GM18498 (cell line): ENCODE measurements around the gene RNF182.
"Not testable (repeated sequence)": the region's sequence is repeated elsewhere in the genome, so short reads cannot be mapped to it uniquely, and the experiment has no call there.

Experiments
- ATAC-seq: cut with Tn5 transposase; IDR thresholded peaks from one replicate; pipeline ENCODE4 v1.9.1; 2021; ENCODE audit warnings: mild to moderate bottlenecking, moderate library complexity; ENCODE audit not compliant: unreplicated experiment

The RNF182 gene, protein sequence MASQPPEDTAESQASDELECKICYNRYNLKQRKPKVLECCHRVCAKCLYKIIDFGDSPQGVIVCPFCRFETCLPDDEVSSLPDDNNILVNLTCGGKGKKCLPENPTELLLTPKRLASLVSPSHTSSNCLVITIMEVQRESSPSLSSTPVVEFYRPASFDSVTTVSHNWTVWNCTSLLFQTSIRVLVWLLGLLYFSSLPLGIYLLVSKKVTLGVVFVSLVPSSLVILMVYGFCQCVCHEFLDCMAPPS

GRCh38 chr6:13924949-13925881 is at the start of gene RNF182:
RNF182 (plus strand) TSS chr6:13924952; CDS start chr6:13977120, 52,168 bp downstream.
- ATAC-seq = no peak

GRCh38 chr6:13877051-13877450 is 47.7 kb upstream of the RNF182 start:
- ATAC-seq = no peak

- not testable (repeated sequence) for ATAC-seq
These were observed 44.6 kb upstream of the RNF182 start for GRCh38 chr6:13880061-13880663.

GRCh38 chr6:13881621-13882165 is 43.1 kb upstream of the RNF182 start:
- ATAC-seq = no peak

DNA sequence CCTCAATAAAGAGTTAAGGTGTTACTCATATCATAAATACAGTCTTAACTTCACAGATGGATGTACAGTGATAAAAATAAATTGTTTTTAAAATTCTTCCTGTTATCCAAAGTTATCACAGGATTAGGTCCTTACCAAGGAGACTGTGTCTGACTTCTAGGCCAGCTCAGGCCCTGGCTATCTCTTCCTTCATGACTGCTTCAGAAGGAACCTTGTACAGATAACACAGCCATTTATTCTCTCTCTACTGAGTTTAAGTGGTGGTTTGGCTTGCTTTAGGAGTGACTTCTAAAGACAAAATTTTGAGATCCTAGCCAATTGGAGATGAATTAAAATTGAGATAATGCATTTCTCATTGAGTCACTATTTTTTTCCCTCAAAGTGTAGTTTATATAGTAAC is 40.8 kb upstream of the RNF182 start:
- no peak for ATAC-seq

- ATAC-seq = no peak
These were observed 40.4 kb upstream of the RNF182 start for GRCh38 chr6:13884397-13884796.

DNA sequence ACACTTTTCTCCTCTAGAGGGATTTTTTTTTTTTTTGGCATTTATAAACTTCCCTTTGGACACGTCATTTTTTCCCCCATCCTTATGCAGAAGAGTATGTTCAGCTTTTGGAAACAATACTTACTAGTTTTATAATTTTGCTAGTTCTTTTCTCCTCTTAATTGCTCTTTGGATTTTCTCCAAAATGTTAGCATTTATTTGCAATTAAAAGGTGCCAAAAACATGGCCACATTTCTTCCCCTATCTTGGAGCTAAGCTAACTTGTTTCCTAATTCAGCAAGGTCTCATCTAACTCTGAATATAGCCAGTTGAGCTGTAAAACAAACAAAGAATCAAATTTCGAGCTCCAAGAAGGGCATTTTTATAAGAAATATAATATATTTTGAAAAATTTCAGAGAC is 39.2 kb upstream of the RNF182 start:
- ATAC-seq = no peak

GRCh38 chr6:13886949-13887348 is 37.8 kb upstream of the RNF182 start:
- ATAC-seq = no peak

DNA sequence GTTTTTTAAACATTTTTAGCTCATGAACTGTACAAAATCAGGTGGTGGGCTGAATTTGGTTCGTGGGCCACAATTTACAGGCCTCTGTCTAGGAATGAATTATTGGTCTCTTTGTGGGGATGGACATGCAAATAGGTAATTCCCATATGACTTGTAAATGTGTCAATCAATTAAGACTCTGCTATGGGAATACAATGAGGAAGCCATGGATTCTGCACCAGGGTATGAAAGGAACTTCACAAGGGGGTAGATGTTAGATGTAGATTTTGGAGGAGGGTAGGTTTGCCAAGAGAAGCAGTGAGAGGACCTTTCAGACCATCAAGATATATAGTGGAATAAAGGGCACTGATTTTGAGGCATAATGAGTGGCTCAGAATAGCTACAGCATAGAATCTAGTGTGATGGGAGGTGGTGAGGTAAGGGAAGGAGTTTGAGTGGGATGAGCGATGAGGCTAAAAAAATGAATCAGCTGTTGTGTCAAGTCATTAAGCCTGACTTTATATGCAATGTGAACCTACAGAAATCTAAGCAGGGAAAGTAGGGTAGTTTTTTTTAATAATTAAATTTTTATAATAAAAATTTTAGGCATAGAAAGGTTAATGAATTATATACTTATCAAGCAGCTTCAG is 32.6 kb upstream of the RNF182 start:
- ATAC-seq = no peak

- no peak for ATAC-seq
These were observed 21.8 kb upstream of the RNF182 start for GRCh38 chr6:13902922-13903321.

DNA sequence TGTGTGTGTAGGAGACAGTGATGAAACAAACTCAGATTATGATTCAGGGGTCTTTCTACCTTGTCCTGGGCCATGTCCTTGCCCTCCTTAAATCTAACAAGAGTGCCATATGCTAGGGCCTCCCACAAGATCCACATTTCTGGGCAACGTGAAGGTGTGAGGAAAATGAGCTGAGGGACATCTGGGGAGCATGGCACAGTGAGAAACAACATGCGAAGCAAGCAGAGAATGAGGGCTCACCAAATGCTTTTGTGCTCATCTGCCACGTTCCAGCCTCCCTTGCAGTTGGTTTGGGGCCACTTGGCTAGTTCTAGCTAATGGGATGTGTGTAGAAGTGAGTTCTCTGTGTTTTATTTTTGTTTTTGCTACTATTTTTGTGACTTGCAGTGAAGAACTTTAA is 21.4 kb upstream of the RNF182 start:
- no peak for ATAC-seq

DNA sequence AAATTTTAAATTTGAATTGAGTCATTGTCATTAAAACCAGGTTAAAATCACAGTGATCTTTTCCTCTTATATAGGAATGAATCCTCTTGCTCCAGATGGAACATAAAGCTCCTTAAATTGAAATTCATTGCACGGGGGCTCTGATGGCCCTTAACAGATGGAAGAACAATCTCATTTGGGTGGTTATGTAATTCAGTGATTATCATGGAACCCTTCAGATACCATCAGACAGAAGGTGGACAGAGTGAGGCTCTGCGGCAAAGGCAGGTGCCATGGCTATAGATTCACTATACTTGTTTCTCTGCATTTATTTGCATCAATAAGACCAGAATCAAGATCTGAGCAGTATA is 17.8 kb upstream of the RNF182 start:
- no peak for ATAC-seq

DNA sequence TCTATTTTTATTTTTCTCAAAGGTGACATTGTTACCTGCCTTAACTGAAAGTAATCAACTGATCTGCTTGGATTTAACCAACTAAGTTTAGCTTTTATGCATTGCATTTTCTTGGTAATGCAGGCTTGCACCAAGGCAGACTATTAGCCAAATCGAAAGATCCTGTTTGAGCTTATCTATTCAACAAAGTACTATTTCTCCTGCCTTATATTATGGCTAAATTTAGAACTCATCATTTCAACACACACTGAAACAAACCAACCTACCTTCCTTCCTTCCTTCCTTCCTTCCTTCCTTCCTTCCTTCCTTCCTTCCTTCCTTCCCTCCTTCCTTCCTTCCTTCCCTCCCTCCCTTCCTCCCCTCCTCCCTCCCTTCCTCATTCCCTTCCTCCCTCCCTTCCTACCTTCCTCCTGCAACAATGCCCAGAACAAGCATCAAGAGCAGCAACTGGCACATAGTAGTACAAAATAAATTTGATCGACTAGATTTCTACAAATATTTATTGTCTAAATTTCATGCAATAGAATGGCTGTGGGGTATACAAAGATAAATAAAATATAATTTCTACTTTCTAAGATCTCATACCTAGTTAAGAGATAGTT is 17.0 kb upstream of the RNF182 start:
- no peak for ATAC-seq

DNA sequence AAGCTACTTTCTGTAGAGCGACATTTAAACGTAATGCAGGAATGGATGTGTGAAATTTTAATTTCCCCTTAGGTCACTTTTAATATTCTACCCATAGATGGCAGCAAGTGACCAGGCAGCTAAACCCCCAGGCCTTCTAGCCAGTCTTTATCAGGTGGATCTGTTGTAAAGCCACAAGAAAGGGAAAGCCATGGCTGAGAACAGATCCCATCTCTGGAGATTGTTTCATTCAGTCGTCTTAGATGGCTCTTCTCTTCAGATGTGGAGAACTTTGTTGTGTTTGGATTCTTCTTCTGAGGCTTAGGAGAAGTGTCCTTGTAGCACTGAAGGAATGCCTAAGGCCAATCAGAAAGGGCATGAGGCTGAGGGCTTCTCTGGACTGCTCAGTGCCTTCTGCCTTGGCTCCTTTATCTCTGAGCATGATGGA is 15.8 kb upstream of the RNF182 start:
- ATAC-seq = no peak

DNA sequence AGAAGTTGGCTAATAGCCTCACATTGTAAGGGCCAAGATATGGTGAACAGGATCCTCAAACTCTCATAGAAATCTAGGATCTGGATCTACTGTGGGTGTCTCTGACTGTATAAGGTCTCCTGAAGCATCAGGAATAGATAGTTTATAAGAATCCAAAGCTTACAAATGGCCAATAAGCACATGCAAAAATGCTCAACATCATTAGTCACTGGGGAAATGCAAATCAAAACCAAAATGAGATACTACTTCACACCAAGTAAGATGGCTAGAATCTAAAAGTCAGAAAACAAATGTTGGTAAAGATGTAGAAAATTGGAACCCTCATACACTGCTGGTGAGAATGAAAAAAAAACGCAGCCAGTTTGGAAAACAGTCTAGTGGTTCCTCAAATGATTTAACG is 14.3 kb upstream of the RNF182 start:
- ATAC-seq = no peak

- ATAC-seq = no peak
These were observed 13.4 kb upstream of the RNF182 start for GRCh38 chr6:13911337-13911736.

- ATAC-seq = no peak
These were observed 11.3 kb upstream of the RNF182 start for GRCh38 chr6:13913226-13914001.

DNA sequence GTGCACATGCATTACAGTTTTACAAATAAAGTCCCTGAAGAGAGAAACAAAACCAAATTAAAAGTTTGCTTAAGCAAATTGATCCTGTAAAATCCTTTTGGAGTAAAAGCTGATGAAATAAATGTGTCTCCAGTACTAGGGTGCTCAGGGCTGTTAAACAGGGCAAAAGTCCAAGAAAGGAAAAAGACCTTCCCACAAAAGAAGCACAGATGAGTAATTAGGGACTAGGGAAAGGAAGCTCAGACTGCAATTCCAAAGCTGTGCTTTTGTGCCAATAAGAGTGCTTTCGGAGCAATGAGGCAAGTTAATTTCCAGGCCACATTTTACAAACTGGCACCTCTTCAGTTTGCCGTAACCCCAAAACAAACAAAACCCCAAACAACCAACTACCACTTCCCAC is 10.4 kb upstream of the RNF182 start:
- no peak for ATAC-seq

- no peak for ATAC-seq
These were observed 9.1 kb upstream of the RNF182 start for GRCh38 chr6:13915561-13916229.
